Measurements from ENCODE around the gene AFF1.

- TF ChIP-seq CTCF (IDR thresholded peaks at IDR 0.05) (no peak), POLR2A (IDR thresholded peaks at IDR 0.05) (no peak)
Measured at GRCh38 chr4:87112063-87112462, 177.3 kb downstream of the AFF1 start.

Measured in uterus (tissue), 2 donors.